Measurements from ENCODE around the gene ADCY2. TPM values are rescaled to one million over a fixed set of nuclear protein-coding genes. Genes with fewer than 3 reads are reported as not detected.
A peak's percentile ranks its signal among the peaks of the same experiment; 100 is the strongest.
"Not testable (repeated sequence)": the region's sequence is repeated elsewhere in the genome, so short reads cannot be mapped to it uniquely, and the experiment has no call there.

The ADCY2 gene
- total and polyA plus RNA-seq, 2 donors = 0.42 to 1.0 TPM

DNA sequence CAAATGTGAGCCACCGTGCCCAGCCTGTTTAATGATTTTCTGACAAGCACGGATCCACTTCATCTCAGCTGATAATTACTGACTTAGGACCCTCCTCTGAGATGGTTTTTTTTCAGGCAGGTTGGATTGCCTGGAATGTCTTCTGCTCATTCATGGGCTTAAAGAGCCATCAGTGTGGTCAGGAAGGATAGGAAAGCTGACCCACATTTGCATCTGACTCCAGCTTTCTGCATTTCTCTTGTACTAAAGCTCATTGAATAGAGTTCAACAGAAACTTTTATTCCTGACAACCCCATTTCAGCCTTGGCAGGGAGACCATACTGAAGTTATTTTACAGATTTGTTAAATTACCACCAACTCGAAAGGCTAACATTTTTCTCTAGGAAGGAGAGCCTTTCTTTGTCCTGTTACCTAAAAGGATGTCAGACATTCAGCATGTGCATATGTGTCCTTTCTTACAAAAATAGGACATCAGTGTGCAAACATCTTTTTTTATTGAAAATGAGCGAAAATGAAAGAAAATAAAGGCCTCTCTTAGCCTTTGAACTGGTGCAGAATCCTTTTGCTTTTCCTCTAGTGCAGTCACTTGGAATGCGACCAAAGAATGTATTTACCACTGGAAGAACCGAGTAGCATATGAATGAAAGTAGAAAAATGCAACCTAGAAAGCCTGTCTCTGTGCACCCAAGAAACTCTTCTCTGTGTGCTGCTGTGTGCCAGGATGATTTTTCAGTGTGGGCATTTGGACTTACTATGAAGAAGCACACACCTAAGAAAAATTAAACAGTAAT is 26.6 kb downstream of the ADCY2 start:
- no peaks in the 10 kb centered on the region for H3K36me3 ChIP-seq (ENCODE audit: control insufficient read depth in 2 of 2, insufficient read depth in 2 of 2, low read length in 1 of 2)
- no peak for DNase-seq (ENCODE audit: low read depth in 6 of 9, low spot score in 9 of 9)
- no peaks in the 10 kb centered on the region for H3K4me1 ChIP-seq (ENCODE audit: control insufficient read depth in 2 of 2, insufficient read depth in 2 of 2, low read length in 2 of 2)
- H3K27ac ChIP-seq (ENCODE audit: low read depth in 1 of 2, low read length in 1 of 2) = no peak overlapping the region
- H3K27me3 ChIP-seq (ENCODE audit: control insufficient read depth in 2 of 2, insufficient read depth in 1 of 2, low read length in 1 of 2) = no peaks in the 10 kb centered on the region
- 76% methylated on average over 6 of the region's 6 CpGs for WGBS
- no peaks in the 10 kb centered on the region for H3K9me3 ChIP-seq (ENCODE audit: control insufficient read depth in 2 of 2, insufficient read depth in 1 of 2, low read length in 1 of 2)
- H3K4me3 ChIP-seq (ENCODE audit: low read length in 2 of 2) = no peak overlapping the region

DNA sequence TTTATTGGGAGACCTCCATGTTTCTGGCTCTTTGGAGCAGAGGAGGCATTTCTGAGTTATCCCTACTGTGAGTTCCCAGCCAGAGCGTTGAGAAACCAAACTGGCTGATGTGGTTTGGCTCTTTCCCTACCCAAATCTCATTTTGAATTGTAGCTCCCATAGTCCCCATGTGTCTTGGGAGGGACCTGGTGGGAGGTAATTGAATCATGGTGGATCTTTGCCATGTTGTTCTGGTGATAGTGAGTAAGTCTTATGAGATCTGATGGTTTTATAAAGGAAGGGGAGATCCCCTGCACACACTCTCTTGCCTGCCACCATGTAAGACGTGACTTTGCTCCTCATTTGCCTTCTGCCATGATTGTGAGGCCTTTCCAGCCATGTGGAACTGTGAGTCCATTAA is 27.3 kb downstream of the ADCY2 start:
- H3K27me3 ChIP-seq (ENCODE audit: control insufficient read depth in 2 of 2, insufficient read depth in 1 of 2, low read length in 1 of 2); H3K9me3 ChIP-seq (ENCODE audit: control insufficient read depth in 2 of 2, insufficient read depth in 1 of 2, low read length in 1 of 2); H3K36me3 ChIP-seq (ENCODE audit: control insufficient read depth in 2 of 2, insufficient read depth in 2 of 2, low read length in 1 of 2); DNase-seq (ENCODE audit: low read depth in 6 of 9, low spot score in 9 of 9); H3K4me1 ChIP-seq (ENCODE audit: control insufficient read depth in 2 of 2, insufficient read depth in 2 of 2, low read length in 2 of 2); H3K27ac ChIP-seq (ENCODE audit: low read depth in 1 of 2, low read length in 1 of 2); H3K4me3 ChIP-seq (ENCODE audit: low read length in 2 of 2): not testable (repeated sequence)
- 87% methylated on average over 2 of the region's 2 CpGs for WGBS

DNA sequence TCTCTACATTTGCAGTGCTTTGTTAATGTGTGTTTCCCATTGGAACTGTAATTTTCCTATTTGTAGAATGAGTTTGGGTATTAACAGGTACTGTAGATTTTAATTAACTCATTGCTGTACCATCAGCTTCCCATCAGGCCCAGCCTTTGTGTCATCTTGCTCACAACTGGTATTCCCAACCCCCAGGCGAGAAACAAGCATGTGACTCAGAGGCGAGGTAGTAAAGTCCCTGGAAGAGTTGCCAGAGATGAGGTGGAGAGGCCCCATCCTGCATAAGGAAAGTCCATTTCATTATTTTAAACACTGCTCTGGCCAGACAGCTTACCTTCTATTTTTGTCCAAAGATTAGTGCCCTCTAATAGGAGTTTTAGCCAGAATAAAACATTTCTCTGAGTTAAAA is 29.9 kb downstream of the ADCY2 start:
- DNase-seq (ENCODE audit: low read depth in 6 of 9, low spot score in 9 of 9) = no peak
- Histone ChIP-seq H3K4me3 (ENCODE audit: low read length in 2 of 2) (no peak overlapping the region), H3K36me3 (ENCODE audit: control insufficient read depth in 2 of 2, insufficient read depth in 2 of 2, low read length in 1 of 2) (no peaks in the 10 kb centered on the region), H3K27ac (ENCODE audit: low read depth in 1 of 2, low read length in 1 of 2) (no peak overlapping the region), H3K9me3 (ENCODE audit: control insufficient read depth in 2 of 2, insufficient read depth in 1 of 2, low read length in 1 of 2) (no peaks in the 10 kb centered on the region), H3K4me1 (ENCODE audit: control insufficient read depth in 2 of 2, insufficient read depth in 2 of 2, low read length in 2 of 2) (no peaks in the 10 kb centered on the region), H3K27me3 (ENCODE audit: control insufficient read depth in 2 of 2, insufficient read depth in 1 of 2, low read length in 1 of 2) (no peaks in the 10 kb centered on the region)
- WGBS = 84% methylated on average over 2 of the region's 2 CpGs

DNA sequence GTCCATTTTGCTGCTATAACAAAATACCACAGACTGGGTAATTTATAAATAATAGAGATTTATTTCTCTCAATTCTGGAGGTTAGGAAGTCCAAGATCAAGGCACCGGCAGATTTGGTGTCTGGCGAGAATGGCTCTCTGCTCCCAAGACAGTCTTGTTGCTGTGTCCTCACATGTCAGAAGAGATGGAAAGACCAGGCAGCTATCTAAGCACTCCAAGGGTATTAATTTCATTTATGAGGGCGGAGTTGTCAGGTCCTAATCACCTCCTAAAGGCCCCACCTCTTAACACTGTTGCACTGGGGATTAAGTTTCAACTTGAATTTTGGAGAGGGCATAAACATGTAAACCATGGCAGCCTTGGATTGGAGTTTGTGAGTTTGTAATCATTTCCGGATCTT is 30.3 kb downstream of the ADCY2 start:
- Histone ChIP-seq H3K27ac (ENCODE audit: low read depth in 1 of 2, low read length in 1 of 2) (no peak overlapping the region), H3K36me3 (ENCODE audit: control insufficient read depth in 2 of 2, insufficient read depth in 2 of 2, low read length in 1 of 2) (no peaks in the 10 kb centered on the region), H3K27me3 (ENCODE audit: control insufficient read depth in 2 of 2, insufficient read depth in 1 of 2, low read length in 1 of 2) (no peaks in the 10 kb centered on the region), H3K4me1 (ENCODE audit: control insufficient read depth in 2 of 2, insufficient read depth in 2 of 2, low read length in 2 of 2) (no peaks in the 10 kb centered on the region), H3K9me3 (ENCODE audit: control insufficient read depth in 2 of 2, insufficient read depth in 1 of 2, low read length in 1 of 2) (no peaks in the 10 kb centered on the region), H3K4me3 (ENCODE audit: low read length in 2 of 2) (no peak overlapping the region)
- no peak for DNase-seq (ENCODE audit: low read depth in 6 of 9, low spot score in 9 of 9)
- whole genome bisulfite sequencing = 91% methylated on average over 4 of the region's 4 CpGs

DNA sequence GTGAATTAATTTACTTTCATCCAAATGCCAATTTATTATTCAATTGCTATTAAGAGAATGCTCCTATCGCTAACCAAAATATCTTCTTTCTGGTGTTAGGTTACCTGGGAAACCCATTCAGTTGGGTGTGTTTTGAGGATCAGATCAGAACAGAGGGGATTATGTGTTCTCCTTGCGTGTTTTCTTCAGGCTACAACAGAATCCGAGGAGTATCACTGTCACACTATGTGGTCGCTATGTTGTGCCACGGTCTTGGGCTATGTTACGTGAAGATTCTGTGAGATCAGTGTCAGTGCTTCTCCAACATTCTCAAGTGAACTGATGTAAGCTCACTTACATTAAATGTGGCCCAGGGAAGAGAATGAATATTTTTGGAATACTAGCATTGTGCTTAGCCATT is 39.0 kb downstream of the ADCY2 start:
- Histone ChIP-seq H3K4me1 (ENCODE audit: control insufficient read depth in 2 of 2, insufficient read depth in 2 of 2, low read length in 2 of 2) (no peaks in the 10 kb centered on the region), H3K4me3 (ENCODE audit: low read length in 2 of 2) (no peak overlapping the region), H3K36me3 (ENCODE audit: control insufficient read depth in 2 of 2, insufficient read depth in 2 of 2, low read length in 1 of 2) (no peaks in the 10 kb centered on the region), H3K27ac (ENCODE audit: low read depth in 1 of 2, low read length in 1 of 2) (no peak overlapping the region), H3K9me3 (ENCODE audit: control insufficient read depth in 2 of 2, insufficient read depth in 1 of 2, low read length in 1 of 2) (no peaks in the 10 kb centered on the region), H3K27me3 (ENCODE audit: control insufficient read depth in 2 of 2, insufficient read depth in 1 of 2, low read length in 1 of 2) (no peaks in the 10 kb centered on the region)
- DNase-seq (ENCODE audit: low read depth in 6 of 9, low spot score in 9 of 9) = no peak
- 97% methylated on average over 6 of the region's 6 CpGs for WGBS

DNA sequence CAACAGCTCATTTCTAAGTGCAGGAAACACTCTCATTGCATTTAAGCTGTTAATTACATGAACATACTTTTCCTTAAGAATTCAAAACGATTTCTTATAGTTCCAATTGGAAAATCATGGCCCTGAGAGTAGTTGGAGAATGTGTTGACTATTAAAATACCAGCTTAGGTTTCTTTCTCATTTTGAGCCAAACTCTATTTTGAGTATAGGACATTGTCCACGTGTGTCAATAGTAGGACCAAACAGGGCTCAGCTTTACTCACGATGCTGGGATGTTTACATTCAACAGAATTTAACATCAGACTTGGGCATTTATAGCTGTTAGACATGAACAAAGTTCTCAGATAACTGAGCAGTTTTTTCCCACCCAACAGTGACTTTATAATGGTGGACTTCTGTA is 39.6 kb downstream of the ADCY2 start:
- H3K36me3 ChIP-seq (ENCODE audit: control insufficient read depth in 2 of 2, insufficient read depth in 2 of 2, low read length in 1 of 2) = no peaks in the 10 kb centered on the region
- no peak overlapping the region for H3K4me3 ChIP-seq (ENCODE audit: low read length in 2 of 2)
- no peak overlapping the region for H3K27ac ChIP-seq (ENCODE audit: low read depth in 1 of 2, low read length in 1 of 2)
- no peak for DNase-seq (ENCODE audit: low read depth in 6 of 9, low spot score in 9 of 9)
- H3K9me3 ChIP-seq (ENCODE audit: control insufficient read depth in 2 of 2, insufficient read depth in 1 of 2, low read length in 1 of 2) = no peaks in the 10 kb centered on the region
- no peaks in the 10 kb centered on the region for H3K4me1 ChIP-seq (ENCODE audit: control insufficient read depth in 2 of 2, insufficient read depth in 2 of 2, low read length in 2 of 2)
- WGBS = 79% methylated on average over 3 of the region's 3 CpGs
- H3K27me3 ChIP-seq (ENCODE audit: control insufficient read depth in 2 of 2, insufficient read depth in 1 of 2, low read length in 1 of 2) = no peaks in the 10 kb centered on the region

DNA sequence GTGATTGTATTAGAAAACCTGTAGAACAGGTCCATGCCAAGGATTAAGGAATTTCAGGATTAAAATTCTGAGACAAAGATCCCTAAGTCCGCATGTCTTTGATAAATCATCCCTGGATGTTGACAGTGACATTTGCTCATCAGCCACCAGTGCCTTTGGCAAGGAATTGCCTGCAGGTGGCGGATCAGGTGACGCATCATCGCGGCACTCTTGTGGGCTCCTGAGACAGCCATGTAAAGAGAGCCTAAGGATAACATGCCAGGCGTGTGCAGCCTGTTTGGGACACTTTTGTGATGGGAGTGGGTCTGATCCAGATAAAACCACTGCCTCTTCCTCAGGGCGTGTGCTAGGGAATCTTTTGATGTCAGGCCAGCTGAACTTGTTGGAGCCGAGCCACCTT is 40.6 kb downstream of the ADCY2 start:
- H3K4me1 ChIP-seq (ENCODE audit: control insufficient read depth in 2 of 2, insufficient read depth in 2 of 2, low read length in 2 of 2) = no peaks in the 10 kb centered on the region
- no peak overlapping the region for H3K4me3 ChIP-seq (ENCODE audit: low read length in 2 of 2)
- H3K9me3 ChIP-seq (ENCODE audit: control insufficient read depth in 2 of 2, insufficient read depth in 1 of 2, low read length in 1 of 2) = no peaks in the 10 kb centered on the region
- DNase-seq (ENCODE audit: low read depth in 6 of 9, low spot score in 9 of 9) = peak in 1 of 9 donors; percentile 1
- no peaks in the 10 kb centered on the region for H3K36me3 ChIP-seq (ENCODE audit: control insufficient read depth in 2 of 2, insufficient read depth in 2 of 2, low read length in 1 of 2)
- no peaks in the 10 kb centered on the region for H3K27me3 ChIP-seq (ENCODE audit: control insufficient read depth in 2 of 2, insufficient read depth in 1 of 2, low read length in 1 of 2)
- whole genome bisulfite sequencing = 87% methylated on average over 8 of the region's 8 CpGs
- H3K27ac ChIP-seq (ENCODE audit: low read depth in 1 of 2, low read length in 1 of 2) = no peak overlapping the region

DNA sequence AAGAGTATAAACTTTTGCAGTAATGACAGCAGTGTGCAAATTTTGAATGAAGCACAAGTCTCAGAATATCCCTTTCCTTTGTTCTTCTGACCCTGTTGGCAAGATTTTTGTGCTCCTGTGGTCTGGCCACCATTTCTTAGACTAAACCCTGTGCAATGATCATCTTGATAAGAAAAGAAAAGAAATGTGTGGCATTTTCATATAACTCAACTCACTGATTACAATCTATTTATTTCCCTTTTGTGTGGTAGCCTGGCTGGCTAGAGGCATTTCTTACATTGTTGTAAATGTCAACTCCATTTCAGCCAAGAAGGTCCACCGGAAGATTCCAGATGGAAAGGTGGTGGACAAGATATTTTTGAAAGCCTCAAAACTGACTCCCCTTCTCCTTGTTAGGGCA is 41.9 kb downstream of the ADCY2 start:
- WGBS = 88% methylated on average over 1 of the region's 1 CpG
- H3K4me1 ChIP-seq (ENCODE audit: control insufficient read depth in 2 of 2, insufficient read depth in 2 of 2, low read length in 2 of 2) = no peaks in the 10 kb centered on the region
- no peak overlapping the region for H3K4me3 ChIP-seq (ENCODE audit: low read length in 2 of 2)
- no peak for DNase-seq (ENCODE audit: low read depth in 6 of 9, low spot score in 9 of 9)
- H3K9me3 ChIP-seq (ENCODE audit: control insufficient read depth in 2 of 2, insufficient read depth in 1 of 2, low read length in 1 of 2) = no peaks in the 10 kb centered on the region
- no peaks in the 10 kb centered on the region for H3K36me3 ChIP-seq (ENCODE audit: control insufficient read depth in 2 of 2, insufficient read depth in 2 of 2, low read length in 1 of 2)
- no peak overlapping the region for H3K27ac ChIP-seq (ENCODE audit: low read depth in 1 of 2, low read length in 1 of 2)
- H3K27me3 ChIP-seq (ENCODE audit: control insufficient read depth in 2 of 2, insufficient read depth in 1 of 2, low read length in 1 of 2) = no peaks in the 10 kb centered on the region

DNA sequence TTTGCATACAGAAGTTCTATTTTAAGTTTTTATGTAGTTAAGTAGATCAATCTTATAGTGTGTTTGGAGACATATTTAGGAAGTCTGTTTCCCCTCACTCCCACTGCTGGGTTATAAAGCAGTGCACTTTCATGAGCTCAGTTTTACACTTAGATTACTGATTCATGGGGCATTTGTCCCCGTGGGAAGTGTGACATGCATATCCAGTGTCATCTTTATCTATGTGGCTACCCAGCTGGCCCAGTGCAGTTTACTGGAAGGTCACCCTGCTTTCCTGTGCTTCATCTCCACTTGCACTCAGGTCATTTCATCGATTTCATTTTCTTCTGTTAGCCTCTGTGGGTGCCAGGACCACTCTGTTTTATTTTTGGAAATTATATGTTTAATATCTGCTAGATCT is 49.1 kb downstream of the ADCY2 start:
- DNase-seq (ENCODE audit: low read depth in 6 of 9, low spot score in 9 of 9) = no peak
- Histone ChIP-seq H3K27me3 (ENCODE audit: control insufficient read depth in 2 of 2, insufficient read depth in 1 of 2, low read length in 1 of 2) (no peaks in the 10 kb centered on the region), H3K27ac (ENCODE audit: low read depth in 1 of 2, low read length in 1 of 2) (no peak overlapping the region), H3K4me3 (ENCODE audit: low read length in 2 of 2) (no peak overlapping the region), H3K36me3 (ENCODE audit: control insufficient read depth in 2 of 2, insufficient read depth in 2 of 2, low read length in 1 of 2) (no peaks in the 10 kb centered on the region), H3K4me1 (ENCODE audit: control insufficient read depth in 2 of 2, insufficient read depth in 2 of 2, low read length in 2 of 2) (no peaks in the 10 kb centered on the region), H3K9me3 (ENCODE audit: control insufficient read depth in 2 of 2, insufficient read depth in 1 of 2, low read length in 1 of 2) (no peaks in the 10 kb centered on the region)
- 55% methylated on average over 2 of the region's 2 CpGs for WGBS

All from thymus (tissue), 11 donors.